Activated CD4-positive, alpha-beta T cell treated with anti-CD3 and anti-CD28 coated beads for 24 hours (primary cell): ENCODE data around the gene TMBIM4.

Experiments used
- DNase-seq, 2 donors: peaks; one replicate each; pipeline ENCODE4 v3.0.0-alpha.2; 2020; ENCODE audit warnings: low read depth in 2 of 2

The TMBIM4 gene

GRCh38 chr12:66140731-66141130 lies 29.1 kb downstream of the TMBIM4 start:
- no peak for DNase-seq

GRCh38 chr12:66139328-66139727 lies 30.5 kb downstream of the TMBIM4 start:
- no peak for DNase-seq

GRCh38 chr12:66137937-66138336 lies 31.9 kb downstream of the TMBIM4 start:
- no peak for DNase-seq

- no peak for DNase-seq
These were observed 37.4 kb downstream of the TMBIM4 start for GRCh38 chr12:66132408-66132807.

- DNase-seq = no peak
These were observed 38.6 kb downstream of the TMBIM4 start for GRCh38 chr12:66131067-66131688.

GRCh38 chr12:66130267-66131066 lies 39.3 kb downstream of the TMBIM4 start, which contains the start of gene LLPH:
Gene LLPH (minus strand): TSS chr12:66130750. CDS start chr12:66129106, 1,644 bp downstream.
- peak; percentile 79 to 84 for DNase-seq

GRCh38 chr12:66129934-66130266 lies 39.9 kb downstream of the TMBIM4 start:
- DNase-seq = no peak

- no peak for DNase-seq
These were observed 42.1 kb downstream of the TMBIM4 start for GRCh38 chr12:66127650-66128049.

GRCh38 chr12:66120477-66120876 lies 49.3 kb downstream of the TMBIM4 start:
- DNase-seq = no peak

- DNase-seq = no peak
These were observed 49.9 kb downstream of the TMBIM4 start for GRCh38 chr12:66119870-66120241.

- no peak for DNase-seq
These were observed 50.4 kb downstream of the TMBIM4 start for GRCh38 chr12:66119229-66119869.

- no peak for DNase-seq
These were observed 51.4 kb downstream of the TMBIM4 start for GRCh38 chr12:66118240-66118891.

- no peak for DNase-seq
These were observed 52.6 kb downstream of the TMBIM4 start for GRCh38 chr12:66117242-66117641.

- DNase-seq = no peak
These were observed 54.7 kb downstream of the TMBIM4 start for GRCh38 chr12:66115071-66115600.

- no peak for DNase-seq
These were observed 56.3 kb downstream of the TMBIM4 start for GRCh38 chr12:66113471-66113870.

- DNase-seq = no peak
These were observed 58.2 kb downstream of the TMBIM4 start for GRCh38 chr12:66111605-66112004.

GRCh38 chr12:66109056-66109455 lies 60.7 kb downstream of the TMBIM4 start:
- no peak for DNase-seq

GRCh38 chr12:66108386-66108785 lies 61.4 kb downstream of the TMBIM4 start:
- no peak for DNase-seq

- peak; percentile 6 to 66 for DNase-seq
These were observed 62.3 kb downstream of the TMBIM4 start for GRCh38 chr12:66107451-66107915.

GRCh38 chr12:66103016-66103913 lies 66.5 kb downstream of the TMBIM4 start:
- no peak for DNase-seq
